Measurements from ENCODE around the gene KIAA0753.
A peak's percentile ranks its signal among the peaks of the same experiment; 100 is the strongest.

- TF ChIP-seq POLR2AphosphoS5 (IDR thresholded peaks at IDR 0.05; ENCODE audit: low read depth, low read length): no peak
- TF ChIP-seq CTCF (IDR thresholded peaks at IDR 0.05; ENCODE audit: control extremely low read depth in 1 of 3, insufficient read depth in 1 of 3, low read depth in 1 of 3, low read length in 3 of 3): peak in 2 of 3 experiments; percentile 22 to 29; a peak in 2 of 4 replicates
- TF ChIP-seq MAFK (IDR thresholded peaks at IDR 0.05; ENCODE audit: low read depth, low read length): no peak
- TF ChIP-seq POLR2A (IDR thresholded peaks at IDR 0.05; ENCODE audit: control extremely low read depth in 1 of 2, low read depth in 2 of 2, low read length in 2 of 2): no peak
- no peak for TF ChIP-seq NANOG (IDR thresholded peaks at IDR 0.05; ENCODE audit: insufficient read depth, low read depth, low read length, poor library complexity, severe bottlenecking)
- no peak for TF ChIP-seq USF2 (IDR thresholded peaks at IDR 0.05; ENCODE audit: low read length)
- TF ChIP-seq YY1 (IDR thresholded peaks at IDR 0.05; ENCODE audit: low read depth, low read length): no peak
- TF ChIP-seq BCL11A (IDR thresholded peaks at IDR 0.05; ENCODE audit: low read depth in 2 of 2, low read length in 2 of 2): no peak
- no peak for TF ChIP-seq CHD1 (IDR thresholded peaks at IDR 0.05; ENCODE audit: low read depth, low read length)
- no peak for TF ChIP-seq TCF12 (IDR thresholded peaks at IDR 0.05; ENCODE audit: low read depth, low read length)
- TF ChIP-seq MAX (IDR thresholded peaks at IDR 0.05): no peak
Measured at GRCh38 chr17:6558932-6559752, 81.4 kb downstream of the KIAA0753 start.
